HG02798 (cell line): Measurements from ENCODE around the gene TNFAIP3.
"Not testable (repeated sequence)": the region's sequence is repeated elsewhere in the genome, so short reads cannot be mapped to it uniquely, and the experiment has no call there.

ENCODE experiments used
- ATAC-seq: cut with Tn5 transposase; IDR thresholded peaks from one replicate; pipeline ENCODE4 v1.9.1; 2021; ENCODE audit warnings: mild to moderate bottlenecking; ENCODE audit not compliant: unreplicated experiment, poor library complexity

The TNFAIP3 gene

DNA sequence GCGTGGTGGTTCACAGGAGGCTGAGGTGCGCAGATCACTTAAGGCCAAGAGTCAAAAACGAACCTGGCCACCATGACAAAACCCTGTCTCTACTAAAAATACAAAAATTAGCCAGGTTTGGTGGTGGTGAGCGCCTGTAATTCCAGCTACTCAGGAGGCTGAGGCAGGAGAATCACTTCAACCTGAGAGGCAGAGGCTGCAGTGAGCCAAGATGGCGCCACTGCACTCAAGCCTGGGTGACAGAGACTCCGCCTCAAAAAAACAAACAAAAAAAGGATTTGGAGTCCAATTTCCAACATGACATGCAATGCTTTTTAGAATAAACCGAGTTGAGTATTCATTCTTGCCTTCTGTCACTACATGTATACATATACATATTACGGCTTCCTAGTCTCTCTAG, 27.3 kb downstream of the TNFAIP3 start:
- ATAC-seq: not testable (repeated sequence)

DNA sequence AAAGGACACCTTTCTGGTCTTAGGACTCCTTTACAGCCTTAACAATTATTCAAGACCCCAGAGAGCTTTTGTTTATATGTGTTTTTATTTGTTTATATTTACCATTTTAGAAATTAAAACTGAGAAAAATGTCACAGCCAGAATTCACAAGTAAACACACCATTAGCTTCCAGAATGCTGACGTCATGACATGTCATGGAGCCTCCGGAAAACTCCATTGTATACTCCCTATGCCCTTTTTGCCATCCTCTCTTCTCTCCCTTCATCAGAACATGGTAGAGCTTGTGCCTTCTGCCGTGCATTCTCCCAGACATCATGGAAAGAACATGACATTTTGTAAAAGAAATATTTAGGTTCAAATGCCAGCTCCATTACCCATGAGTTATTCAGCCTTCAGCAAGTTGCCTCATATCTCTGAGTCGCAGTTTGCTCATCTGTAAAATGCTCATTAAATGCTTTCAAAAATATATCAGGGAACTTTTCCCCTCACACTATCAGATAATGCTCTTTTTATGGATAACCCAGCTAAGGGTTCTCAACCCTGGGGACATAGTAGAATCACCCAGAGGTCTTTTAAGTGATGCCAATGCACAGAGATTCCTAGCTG, 27.8 kb downstream of the TNFAIP3 start:
- no peak for ATAC-seq

DNA sequence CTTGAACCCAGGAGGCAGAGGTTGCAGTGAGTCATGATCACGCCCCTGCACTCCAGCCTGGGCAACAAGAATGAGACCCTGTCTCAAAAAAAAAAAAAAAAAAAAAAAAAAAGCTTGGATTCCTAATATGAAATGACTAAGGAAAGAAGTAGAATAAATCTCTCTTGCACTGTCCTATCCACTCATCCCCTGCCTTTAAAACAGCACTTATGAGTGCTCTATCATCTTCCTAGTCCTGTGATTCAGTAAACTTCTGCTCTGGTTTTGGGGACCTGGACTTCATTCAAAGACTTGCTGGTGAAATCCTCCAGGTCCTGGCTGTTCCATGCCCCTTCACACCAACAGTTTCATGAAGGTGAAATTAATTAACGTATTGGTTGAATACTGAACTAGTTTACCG, 29.6 kb downstream of the TNFAIP3 start:
- no peak for ATAC-seq

DNA sequence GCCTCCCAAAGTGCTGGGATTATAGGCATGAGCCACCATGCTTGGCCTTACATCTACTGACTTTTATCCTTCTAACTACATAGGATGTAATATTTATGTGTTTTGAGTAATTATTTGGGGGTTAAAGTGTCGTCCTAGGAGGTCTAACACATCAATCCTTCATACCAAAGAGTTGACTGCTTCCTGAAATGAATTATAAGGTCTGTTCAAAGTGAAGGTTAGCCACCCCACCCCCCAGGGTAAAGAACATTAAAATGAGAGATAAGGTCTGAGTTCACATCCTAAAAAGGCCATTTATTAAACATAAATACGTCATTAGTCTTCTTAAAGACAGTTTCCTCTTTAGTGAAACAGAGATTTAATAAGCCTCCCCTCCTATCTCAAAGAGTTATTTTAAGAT, 33.8 kb downstream of the TNFAIP3 start:
- ATAC-seq: no peak

DNA sequence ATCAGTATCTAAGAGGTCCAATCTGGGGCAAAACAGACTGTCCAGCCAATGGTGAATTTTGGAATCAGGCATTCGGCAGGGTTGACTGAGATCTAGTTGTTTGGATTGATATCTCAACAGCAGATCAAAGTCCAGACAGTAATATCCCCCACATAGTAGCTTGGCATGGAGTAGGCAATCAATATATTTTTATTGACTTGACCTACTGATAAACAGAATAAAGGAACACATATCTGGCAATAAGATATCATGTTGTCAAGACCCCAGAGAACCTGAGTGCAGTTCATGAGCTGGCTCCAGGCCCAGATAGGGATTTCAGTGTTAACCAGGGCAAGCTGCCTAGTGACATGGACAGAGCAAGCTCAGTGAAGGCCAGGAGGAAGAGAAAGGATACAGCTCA, 34.4 kb downstream of the TNFAIP3 start:
- no peak for ATAC-seq

DNA sequence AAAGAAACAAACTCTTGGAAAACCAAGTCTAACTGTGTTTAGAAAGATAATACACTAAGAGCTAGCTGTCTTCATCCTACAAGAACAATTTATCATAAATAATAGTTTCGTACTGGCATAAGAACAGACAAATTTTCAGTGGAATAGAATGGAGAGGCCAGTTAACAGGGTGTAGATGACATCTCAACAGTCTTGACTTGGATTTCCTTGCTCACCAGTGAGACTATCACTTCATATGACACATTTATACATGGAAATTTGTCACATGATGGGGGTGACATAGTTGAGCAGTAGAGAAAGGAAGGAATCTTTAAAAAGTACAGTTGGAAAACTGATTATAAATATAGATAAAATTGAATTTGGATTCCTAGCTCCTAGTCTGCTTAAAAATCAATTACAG, 35.6 kb downstream of the TNFAIP3 start:
- no peak for ATAC-seq

DNA sequence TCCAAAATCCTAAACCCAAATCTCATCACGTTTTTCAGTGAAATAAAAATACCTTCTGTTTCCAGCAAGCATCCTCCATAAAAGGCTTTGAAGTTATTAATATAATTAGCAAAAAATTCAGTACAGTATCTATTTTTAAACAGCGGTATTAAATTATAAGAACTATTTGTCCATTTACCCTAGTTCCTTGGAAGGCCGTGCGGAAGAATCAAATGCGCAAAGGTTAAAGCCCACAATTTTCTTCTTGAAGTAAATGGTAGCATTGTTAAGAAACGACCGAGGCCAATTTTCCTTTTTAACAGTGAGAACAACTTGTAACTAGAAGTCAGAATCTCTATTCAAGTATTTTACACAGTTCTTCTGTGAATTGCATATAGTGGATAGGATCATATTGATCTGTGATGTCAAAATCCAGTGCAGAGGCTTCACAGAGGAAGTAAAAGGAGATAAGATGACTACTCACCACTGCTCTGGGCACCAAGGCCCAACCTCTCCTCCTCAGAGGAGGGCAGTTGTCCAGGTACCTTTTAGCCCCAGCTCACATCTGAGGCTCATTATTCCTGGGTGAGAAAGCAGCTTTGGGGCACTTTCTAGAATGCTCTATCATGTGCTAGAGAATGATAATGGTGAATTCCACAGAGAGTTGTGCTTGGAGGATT, 36.3 kb downstream of the TNFAIP3 start:
- no peak for ATAC-seq

DNA sequence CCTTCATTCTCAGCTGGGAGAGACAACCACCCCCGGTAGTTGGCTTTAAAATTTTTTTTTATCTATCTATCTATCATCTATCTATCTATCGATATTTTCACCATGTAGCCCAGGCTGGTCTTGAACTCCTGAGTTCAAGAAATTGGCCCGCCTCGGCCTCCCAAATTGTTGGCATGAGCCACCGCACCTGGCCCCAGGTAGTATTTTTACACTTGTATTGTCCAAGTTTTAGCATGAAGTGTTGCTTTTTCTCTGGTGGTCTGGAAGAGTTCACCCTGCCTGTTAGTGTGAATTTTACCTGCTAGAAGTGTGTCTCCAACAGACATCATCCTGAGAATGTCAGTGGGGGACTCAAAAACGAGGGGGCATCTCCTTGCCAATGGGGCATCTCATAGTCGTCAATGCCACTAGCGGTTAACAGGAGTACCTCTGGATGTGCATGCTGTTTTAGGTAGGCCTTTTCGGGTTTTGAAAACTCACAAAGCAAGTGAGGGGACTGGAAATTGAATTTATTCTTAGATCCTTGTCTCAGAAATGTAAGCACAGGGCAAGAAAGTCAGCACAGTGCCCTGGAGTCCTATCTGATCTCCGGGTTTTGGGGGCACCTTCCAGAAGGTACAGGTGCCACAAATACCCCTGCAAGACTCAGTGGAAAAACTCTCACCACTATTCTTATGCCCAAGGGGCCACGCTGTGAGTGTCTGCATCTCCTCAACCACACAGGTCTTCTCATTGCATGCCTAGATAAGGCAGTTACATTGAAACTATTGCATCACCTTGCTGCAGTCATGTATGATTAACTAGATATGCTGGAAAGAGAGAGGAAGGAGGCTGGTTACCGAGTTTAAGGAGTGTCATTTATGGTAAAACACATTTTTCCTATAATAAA, 37.1 kb downstream of the TNFAIP3 start:
- ATAC-seq: peak; percentile 78

DNA sequence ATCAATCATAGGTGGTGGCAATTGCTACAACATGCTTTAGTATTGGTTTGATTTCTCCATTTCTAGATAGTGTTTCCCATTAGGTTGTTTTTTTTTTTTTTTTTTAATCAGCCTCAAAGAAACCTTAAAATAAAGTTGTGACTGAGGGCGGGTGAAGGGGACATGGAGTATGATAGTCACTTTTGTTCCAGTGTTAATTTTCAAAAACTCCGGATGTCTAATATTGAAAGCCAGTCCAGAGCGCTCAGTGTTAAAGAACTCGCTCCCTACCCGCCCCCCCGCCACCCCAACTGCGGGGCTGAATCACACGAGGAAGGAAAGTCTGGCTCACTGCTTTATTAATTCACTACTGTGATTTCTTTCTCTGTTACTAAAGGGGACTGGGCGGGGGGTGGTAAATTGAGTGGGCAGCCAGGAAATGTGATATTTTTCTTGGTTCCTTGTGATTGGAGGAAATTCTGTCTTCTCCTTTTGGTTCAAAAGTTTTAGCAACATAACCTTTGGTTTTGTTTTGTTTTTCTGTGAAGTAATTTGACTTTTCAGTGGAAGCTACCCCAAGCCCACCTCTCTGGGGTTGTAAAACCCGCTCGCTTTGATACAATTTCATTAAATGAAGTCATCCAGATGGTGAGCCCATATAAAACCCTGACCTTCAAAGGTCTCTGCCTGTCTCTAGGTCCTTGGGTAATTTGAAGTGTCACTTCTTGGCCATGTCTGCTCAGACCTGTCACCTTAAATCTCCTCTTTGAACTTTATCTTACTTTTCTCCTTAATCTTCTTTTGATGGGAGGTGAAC, 38.0 kb downstream of the TNFAIP3 start:
- peak; percentile 39 for ATAC-seq

DNA sequence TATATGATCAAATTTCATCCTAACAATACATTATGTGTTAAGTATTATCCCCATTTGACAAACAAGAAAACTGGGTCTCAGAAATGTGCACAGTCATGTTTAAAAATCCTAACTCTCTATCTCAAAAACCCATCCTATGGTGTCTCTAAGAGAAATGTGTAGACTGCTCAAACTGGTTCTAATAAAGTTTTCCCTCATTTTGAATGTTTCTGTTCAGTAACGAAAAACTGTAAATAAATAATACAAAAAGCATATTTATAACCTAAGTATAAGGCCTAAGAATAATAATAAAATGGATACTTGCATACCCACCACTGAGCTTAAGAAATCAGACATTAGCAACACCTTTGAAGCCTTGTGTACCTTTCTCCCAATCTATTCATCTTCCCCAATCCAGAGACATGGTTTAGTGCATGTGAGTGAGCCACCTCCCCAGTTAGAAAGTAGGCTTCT, 39.0 kb downstream of the TNFAIP3 start:
- ATAC-seq: no peak

DNA sequence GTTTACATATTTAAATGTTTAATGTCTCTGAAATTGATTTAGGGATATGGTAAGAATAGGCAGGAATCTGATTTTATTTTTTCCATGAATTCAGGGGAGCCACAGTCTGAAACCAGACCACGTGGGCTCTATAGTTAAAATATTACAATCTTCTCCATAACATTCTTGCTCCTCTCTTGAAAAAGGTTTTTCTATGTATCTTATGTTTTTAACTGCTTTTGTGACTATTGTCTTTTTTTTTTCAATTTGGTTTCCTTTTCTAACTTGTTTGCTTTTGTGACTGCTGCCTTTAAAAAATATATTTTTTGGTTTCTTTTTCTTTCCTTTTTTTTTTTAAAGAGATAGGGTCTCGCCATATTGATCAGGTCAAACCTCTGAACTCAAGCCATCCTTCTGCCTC, 40.1 kb downstream of the TNFAIP3 start:
- ATAC-seq: no peak

DNA sequence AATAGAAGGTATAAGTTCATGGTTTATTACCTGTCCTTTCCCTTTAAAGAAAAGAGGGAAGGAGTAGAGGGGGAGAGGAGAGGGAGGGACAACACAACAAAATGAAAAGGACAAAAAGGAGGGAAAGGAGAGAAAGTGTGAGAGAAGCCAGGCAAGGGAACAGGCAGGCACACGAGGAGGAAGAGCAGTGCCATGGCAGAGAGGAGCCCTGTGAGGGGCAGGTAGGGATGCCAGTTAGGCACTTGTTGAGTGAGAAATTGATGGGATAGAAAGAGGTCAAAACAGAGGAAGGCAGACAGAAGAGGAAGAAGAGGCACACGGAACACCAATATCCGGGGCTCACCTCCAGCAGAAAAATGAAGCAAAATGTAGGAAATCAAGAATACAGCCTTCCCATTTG, 42.5 kb downstream of the TNFAIP3 start:
- no peak for ATAC-seq

DNA sequence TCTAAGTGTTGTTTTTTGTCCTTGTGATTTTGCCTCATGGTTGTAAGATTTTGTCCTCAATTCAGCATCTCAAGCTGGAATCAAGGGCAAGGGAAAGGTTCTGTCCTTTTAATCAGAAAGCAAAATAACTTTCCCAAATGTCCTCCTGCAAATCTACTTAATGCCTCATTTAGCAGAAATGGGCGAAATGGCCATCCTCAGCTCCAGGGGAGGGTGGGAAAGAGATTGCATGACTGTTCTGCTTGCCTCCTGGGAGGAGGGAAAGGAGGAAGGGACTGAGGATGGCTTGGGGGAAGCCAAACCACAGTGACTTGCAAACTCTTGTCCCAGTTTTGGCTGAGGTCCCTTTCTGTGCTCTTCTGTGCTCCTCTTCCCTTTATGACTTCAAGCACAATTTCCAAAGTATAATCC, 43.4 kb downstream of the TNFAIP3 start:
- no peak for ATAC-seq

DNA sequence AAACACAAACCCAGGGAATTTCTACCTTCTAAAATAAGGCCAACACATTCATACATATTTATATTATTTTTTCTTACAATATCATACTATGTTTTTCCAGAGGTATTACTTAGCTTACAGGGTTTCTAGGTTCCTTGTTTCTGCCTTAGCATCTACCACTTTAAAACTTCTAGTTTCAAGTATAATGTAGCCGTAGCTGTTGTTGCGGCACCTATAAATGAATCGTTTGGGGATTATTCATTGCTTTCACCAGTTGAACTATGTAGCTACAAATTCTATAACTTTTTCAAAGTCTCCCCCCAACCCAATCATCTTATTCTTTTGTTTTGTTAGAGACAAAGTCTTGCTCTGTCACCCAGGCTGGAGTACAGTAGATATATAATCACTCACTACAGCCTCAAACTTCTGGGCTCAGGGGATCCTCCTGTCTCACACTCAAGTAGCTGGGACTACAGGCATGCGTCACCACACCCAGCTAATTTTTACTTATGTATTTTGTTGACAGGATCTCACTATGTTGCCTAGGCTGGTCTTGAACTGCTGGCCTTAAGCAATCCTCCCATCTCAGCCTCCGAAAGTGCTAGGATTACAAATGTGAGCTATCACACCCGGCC, 43.9 kb downstream of the TNFAIP3 start:
- ATAC-seq: no peak

DNA sequence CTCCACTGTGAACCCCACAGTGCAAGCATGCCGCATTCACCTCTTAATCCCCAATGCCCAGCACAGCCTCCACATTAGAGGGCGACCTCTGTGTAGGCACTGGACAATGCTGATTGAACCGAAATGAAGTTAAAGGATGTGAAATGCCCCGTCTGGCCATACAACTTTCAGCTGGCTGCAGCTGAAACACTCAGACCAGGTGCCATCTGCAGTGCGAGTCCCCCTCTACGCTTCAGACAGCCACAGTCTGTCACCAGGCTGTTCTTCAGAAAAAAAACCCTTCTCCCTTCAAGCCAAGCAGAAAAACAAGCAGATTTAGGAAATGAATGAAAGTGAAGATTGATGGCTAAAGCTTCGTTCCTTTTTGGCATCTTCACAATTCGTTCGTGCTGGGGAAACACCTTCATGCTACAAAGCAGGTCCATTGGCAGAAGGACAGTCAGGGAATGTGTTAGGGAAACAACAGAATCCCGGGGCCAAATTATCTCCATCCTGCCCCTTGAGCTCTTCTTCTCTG, 44.7 kb downstream of the TNFAIP3 start:
- peak; percentile 65 for ATAC-seq

DNA sequence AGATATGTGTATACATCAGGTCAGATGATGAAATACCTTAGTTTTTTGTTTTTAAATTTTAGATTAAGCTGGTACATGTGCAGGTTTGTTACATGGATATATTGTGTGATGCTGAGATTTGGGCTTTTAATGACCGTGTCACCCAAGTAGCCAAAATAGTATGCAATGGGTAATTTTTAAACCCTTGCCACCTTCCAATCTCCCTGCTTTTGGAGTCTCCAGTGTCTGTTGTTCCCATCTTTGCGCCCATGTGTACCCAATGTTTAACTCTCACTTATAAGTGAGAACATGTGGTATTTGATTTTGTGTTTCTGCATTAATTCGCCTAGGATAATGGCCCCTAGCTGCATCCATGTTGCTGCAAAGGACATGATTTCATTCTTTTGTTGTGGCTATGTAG, 45.8 kb downstream of the TNFAIP3 start:
- ATAC-seq: no peak

DNA sequence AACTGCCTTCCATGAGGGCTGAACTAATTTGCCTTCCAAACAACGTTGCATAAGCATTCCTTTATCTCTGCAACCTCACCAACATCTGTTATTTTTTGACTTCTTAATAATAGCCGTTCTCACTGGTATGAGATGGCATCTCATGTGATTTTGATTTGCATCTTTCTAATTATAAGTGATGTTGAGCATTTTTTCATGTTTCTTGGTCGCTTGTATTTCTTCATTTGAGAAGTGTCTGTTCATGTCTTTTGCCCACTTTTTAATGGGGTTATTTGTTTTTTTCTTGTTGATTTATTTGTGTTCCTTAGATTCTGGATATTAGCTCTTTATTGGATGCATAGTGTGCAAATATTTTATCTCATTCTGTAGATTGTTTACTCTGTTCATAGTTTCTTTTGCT, 46.4 kb downstream of the TNFAIP3 start:
- no peak for ATAC-seq

DNA sequence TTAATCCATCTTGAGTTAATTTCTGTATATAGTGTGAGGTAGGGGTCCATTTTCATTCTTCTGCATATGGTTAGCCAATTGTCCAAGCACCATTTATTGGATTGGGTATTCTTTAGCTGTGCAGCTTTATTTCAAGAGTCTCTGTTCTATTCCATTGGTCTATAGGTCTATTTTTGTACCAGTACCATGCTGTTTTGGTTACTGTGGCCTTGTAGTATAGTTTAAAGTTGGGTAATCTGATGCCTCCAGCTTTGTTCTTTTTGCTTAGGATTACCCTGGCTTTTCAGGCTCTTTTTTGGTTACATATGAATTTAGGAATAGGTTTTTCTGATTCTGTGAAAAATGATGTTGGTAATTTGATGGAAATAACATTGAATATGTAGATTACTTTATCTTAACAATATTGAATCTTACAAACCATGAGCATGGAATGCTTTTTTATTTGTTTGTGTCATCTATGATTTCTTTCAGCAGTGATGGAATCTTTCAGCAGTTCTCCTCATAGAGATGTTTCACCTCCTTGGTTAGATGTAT, 47.0 kb downstream of the TNFAIP3 start:
- no peak for ATAC-seq

DNA sequence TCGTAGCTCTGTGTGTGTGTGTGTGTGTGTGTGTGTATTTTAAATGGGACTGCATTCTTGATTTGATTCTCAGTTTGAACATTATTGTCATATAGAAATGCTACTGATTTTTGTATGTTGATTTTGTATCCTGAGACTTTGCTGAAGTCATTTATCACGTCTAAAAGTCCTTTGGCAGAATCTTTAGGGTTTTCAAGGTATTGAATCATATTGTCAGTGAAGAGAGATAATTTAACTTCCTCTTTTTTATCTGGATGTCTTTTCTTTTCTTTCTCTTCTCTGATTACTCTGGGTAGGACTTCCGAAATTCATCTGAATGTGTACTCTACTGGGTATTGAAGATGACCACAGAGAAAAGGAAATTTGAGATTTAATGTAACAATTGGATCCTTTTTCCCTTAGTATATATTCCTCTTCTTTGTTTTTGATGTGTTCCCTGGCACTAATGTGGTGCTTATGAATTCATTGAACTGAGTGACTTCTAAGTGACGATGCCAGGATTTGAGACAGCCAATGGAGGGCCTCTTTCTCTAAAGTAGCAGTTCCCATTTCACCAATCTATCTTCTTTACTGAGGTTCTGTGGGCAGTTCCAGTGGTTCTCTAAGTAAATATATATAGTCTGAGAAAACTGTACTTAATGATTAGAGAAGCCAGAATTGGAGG, 47.6 kb downstream of the TNFAIP3 start:
- ATAC-seq: no peak
